Osteoblast (primary cell): ENCODE results near the gene OR51B2. TPM values are rescaled to one million over a fixed set of nuclear protein-coding genes. Genes with fewer than 3 reads are reported as not detected.
"Not testable (repeated sequence)": the region's sequence is repeated elsewhere in the genome, so short reads cannot be mapped to it uniquely, and the experiment has no call there.

Experiments used
- DNase-seq: peaks from one replicate; pipeline ENCODE4 v3.0.0; 2011; ENCODE audit warnings: low spot score, mixed read lengths; ENCODE audit not compliant: insufficient read length; ENCODE audit errors: missing footprints
- H2AFZ ChIP-seq: 2 replicates; pipeline ENCODE4 v1.6.0; 2011; ENCODE audit warnings: mild to moderate bottlenecking, low read length
- H3K27ac ChIP-seq: 2 replicates; pipeline ENCODE4 v1.5.1; 2011; ENCODE audit warnings: mild to moderate bottlenecking, low read depth, low read length, moderate library complexity
- H3K27me3 ChIP-seq: 2 replicates; pipeline ENCODE4 v1.6.0; 2012; ENCODE audit warnings: mild to moderate bottlenecking, control low read depth, inconsistent platforms, low read length, moderate library complexity; ENCODE audit not compliant: insufficient read depth
- H3K36me3 ChIP-seq: 2 replicates; pipeline ENCODE4 v1.5.1; 2011; ENCODE audit warnings: mild to moderate bottlenecking, low read length, control low read depth, moderate library complexity; ENCODE audit not compliant: insufficient read depth
- H3K4me1 ChIP-seq: 2 replicates; pipeline ENCODE4 v1.5.1; 2011; ENCODE audit warnings: mild to moderate bottlenecking, low read length, control low read depth, moderate library complexity; ENCODE audit not compliant: insufficient read depth
- H3K4me2 ChIP-seq: 2 replicates; pipeline ENCODE4 v1.6.0; 2011; ENCODE audit warnings: mild to moderate bottlenecking, low read length; ENCODE audit not compliant: insufficient read depth
- H3K4me3 ChIP-seq: fragments of 200-600 bp; sonication (generic); 3 replicates; pipeline ENCODE4 v1.5.1; 2012; ENCODE audit warnings: mild to moderate bottlenecking, low read length, inconsistent platforms; ENCODE audit not compliant: insufficient read depth
- H3K79me2 ChIP-seq: 2 replicates; pipeline ENCODE4 v1.6.0; 2012; ENCODE audit warnings: mild to moderate bottlenecking, low read length, control low read depth, inconsistent platforms; ENCODE audit not compliant: insufficient read depth
- H3K9me3 ChIP-seq: 2 replicates; pipeline ENCODE4 v1.5.1; 2011; ENCODE audit warnings: low read depth, low read length, control low read depth
- H4K20me1 ChIP-seq: 2 replicates; pipeline ENCODE4 v1.6.0; 2012; ENCODE audit warnings: mild to moderate bottlenecking, low read length, control low read depth; ENCODE audit not compliant: insufficient read depth
- total RNA-seq: library from RNA; depleted of rRNA; stranded (reverse); fragments of >200 nt; gene quantifications from 2 replicates; pipeline ENCODE4 v1.2.3, GENCODE V29; 2012
- TF ChIP-seq, protein P1 (sequence below): IDR thresholded peaks from 2 replicates; pipeline ENCODE4 v1.5.1; 2011; ENCODE audit warnings: mild to moderate bottlenecking, low read depth, low read length, moderate library complexity; ENCODE audit errors: extremely low read depth

The OR51B2 gene
- total RNA-seq, 1 donor, result not detected

DNA sequence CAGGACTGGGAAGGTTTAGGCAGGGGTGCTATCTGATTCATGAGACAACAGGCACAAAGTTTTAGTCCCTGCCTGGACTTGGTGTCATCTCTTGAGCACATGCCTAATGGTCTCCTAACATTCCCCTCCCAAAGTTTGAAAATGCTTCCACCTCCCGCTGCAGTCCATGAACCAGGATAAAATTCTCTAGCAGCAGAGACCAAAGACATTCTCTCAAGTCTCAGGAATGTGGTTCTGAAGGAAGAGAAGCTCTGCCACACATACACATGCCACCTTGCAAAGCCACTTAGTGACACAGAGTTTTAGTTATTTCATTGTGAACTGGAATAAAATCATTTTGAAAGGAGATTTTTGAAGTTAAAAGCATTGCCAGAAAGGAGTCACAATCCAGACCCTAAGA, 42.8 kb upstream of the OR51B2 start:
- Histone ChIP-seq H3K79me2 (no peaks in the 10 kb centered on the region), H3K4me2 (peak overlapping the region; percentile 59), H3K4me1 (peaks cover 65% of the 10 kb centered on the region), H3K27me3 (no peaks in the 10 kb centered on the region), H3K9me3 (no peaks in the 10 kb centered on the region), H3K4me3 (no peak overlapping the region), H3K27ac (peak overlapping the region; percentile 91), H4K20me1 (no peaks in the 10 kb centered on the region), H2AFZ (no peak overlapping the region), H3K36me3 (no peaks in the 10 kb centered on the region)
- no peak for DNase-seq
- TF ChIP-seq, protein P1, sequence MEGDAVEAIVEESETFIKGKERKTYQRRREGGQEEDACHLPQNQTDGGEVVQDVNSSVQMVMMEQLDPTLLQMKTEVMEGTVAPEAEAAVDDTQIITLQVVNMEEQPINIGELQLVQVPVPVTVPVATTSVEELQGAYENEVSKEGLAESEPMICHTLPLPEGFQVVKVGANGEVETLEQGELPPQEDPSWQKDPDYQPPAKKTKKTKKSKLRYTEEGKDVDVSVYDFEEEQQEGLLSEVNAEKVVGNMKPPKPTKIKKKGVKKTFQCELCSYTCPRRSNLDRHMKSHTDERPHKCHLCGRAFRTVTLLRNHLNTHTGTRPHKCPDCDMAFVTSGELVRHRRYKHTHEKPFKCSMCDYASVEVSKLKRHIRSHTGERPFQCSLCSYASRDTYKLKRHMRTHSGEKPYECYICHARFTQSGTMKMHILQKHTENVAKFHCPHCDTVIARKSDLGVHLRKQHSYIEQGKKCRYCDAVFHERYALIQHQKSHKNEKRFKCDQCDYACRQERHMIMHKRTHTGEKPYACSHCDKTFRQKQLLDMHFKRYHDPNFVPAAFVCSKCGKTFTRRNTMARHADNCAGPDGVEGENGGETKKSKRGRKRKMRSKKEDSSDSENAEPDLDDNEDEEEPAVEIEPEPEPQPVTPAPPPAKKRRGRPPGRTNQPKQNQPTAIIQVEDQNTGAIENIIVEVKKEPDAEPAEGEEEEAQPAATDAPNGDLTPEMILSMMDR, result no peak

DNA sequence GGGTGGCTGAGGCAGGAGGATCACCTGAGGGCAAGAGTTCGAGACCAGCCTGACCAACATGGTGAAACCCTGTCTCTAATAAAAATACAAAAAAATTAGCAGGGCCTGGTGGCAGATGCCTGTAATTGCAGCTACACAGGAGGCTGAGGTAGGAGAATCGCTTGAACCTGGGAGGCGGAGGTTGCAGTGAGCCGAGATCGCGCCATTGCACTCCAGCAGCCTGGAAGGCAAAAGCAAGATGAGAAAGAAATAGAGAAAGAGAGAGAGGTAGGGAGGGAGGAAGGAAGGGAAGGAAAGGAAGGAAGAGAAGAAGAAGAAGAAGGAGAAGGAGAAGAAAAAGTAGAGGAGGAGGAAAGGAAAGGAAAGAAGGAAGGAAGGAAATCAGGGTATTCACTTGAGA, 42.3 kb upstream of the OR51B2 start:
- H3K36me3 ChIP-seq, H2AFZ ChIP-seq, H3K9me3 ChIP-seq, H3K4me3 ChIP-seq, H4K20me1 ChIP-seq, H3K79me2 ChIP-seq, DNase-seq, H3K4me2 ChIP-seq, H3K27me3 ChIP-seq: not testable (repeated sequence)
- Histone ChIP-seq H3K27ac (peak overlapping the region; percentile 91), H3K4me1 (peaks cover 67% of the 10 kb centered on the region)
- TF ChIP-seq, protein P1, result peak; percentile 9

DNA sequence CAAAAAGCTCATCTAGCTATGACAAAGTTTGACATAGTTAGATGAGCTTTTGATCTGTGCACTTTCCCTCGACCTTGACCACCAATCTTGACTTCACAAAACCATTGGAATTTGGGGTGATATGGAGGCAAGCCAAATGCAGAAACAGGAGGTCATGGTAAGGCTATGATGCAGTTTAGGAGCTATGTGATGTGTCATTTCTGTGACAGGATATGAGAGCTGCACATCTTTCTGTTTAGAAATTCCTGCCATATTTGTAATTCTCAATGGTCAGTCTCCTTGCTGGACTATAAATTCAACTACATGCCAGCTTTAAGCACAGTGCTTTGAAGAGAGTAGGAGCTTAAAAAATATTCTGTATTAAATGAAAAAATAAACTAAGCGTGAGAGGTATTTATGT, 40.1 kb upstream of the OR51B2 start:
- Histone ChIP-seq H3K4me1 (peaks cover 63% of the 10 kb centered on the region), H2AFZ (peak overlapping the region; percentile 32), H3K36me3 (no peaks in the 10 kb centered on the region), H3K27ac (peak overlapping the region; percentile 91), H4K20me1 (no peaks in the 10 kb centered on the region), H3K4me2 (peak overlapping the region; percentile 56), H3K9me3 (no peaks in the 10 kb centered on the region), H3K4me3 (no peak overlapping the region), H3K79me2 (no peaks in the 10 kb centered on the region), H3K27me3 (no peaks in the 10 kb centered on the region)
- DNase-seq, result peak; percentile 38
- TF ChIP-seq, protein P1, result no peak

DNA sequence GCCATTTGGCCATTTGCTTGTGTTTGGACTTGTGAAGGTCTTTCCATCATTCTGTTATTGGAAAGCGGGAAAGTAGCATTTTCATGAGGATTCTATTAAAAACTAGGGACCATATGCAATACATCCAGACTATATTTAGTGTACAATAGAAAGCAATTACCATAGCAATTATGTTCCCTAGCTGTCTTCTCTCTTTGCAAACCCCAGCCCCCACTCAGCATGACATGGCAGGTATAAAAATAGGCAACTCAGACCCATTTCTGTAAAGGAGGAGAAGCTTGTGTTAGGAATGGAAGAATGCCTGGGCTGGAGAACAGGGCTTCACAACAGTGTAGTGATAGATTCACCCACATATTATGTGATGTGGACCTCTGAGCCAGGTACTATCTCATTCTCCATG, 39.6 kb upstream of the OR51B2 start:
- peak overlapping the region; percentile 12 for H3K4me2 ChIP-seq
- no peak overlapping the region for H3K4me3 ChIP-seq
- no peaks in the 10 kb centered on the region for H3K79me2 ChIP-seq
- H2AFZ ChIP-seq, result no peak overlapping the region
- no peaks in the 10 kb centered on the region for H3K36me3 ChIP-seq
- H3K27ac ChIP-seq, result peak overlapping the region; percentile 91
- H3K9me3 ChIP-seq, result no peaks in the 10 kb centered on the region
- H3K4me1 ChIP-seq, result peaks cover 59% of the 10 kb centered on the region
- no peak for DNase-seq
- H4K20me1 ChIP-seq, result no peaks in the 10 kb centered on the region
- TF ChIP-seq, protein P1, result no peak
- H3K27me3 ChIP-seq, result no peaks in the 10 kb centered on the region
